Measurements from ENCODE around the gene TMEM40.

Gene TMEM40

GRCh38 chr3:12743583-12743982 is 15.5 kb downstream of the TMEM40 start:
- Histone ChIP-seq H4K5ac (ENCODE audit: low read length) (no peak overlapping the region), H3K4me3 (ENCODE audit: low read length) (no peak overlapping the region), H3K23ac (ENCODE audit: low read length) (no peak overlapping the region), H2AK5ac (ENCODE audit: low read length) (no peak overlapping the region), H3K36me3 (ENCODE audit: control insufficient read depth, insufficient read depth, low read length) (no peaks in the 10 kb centered on the region), H3K79me1 (ENCODE audit: low read length) (no peaks in the 10 kb centered on the region), H2BK120ac (ENCODE audit: low read depth, low read length) (no peak overlapping the region), H2BK15ac (replicated peaks; ENCODE audit: low read depth) (no peak overlapping the region), H3K56ac (ENCODE audit: low read length) (no peak overlapping the region), H3K4ac (ENCODE audit: low read depth, low read length) (no peak overlapping the region), H3K27me3 (ENCODE audit: insufficient read depth, low read length, poor library complexity) (no peaks in the 10 kb centered on the region), H3K27ac (ENCODE audit: low read depth, low read length) (no peak overlapping the region), H4K8ac (ENCODE audit: low read depth, low read length) (no peak overlapping the region), H2BK5ac (ENCODE audit: low read length) (no peak overlapping the region), H3K79me2 (ENCODE audit: control insufficient read depth, insufficient read depth, low read length) (no peaks in the 10 kb centered on the region), H3K18ac (ENCODE audit: low read length) (no peak overlapping the region), H3K4me2 (ENCODE audit: low read length) (no peak overlapping the region), H3K9ac (ENCODE audit: low read length) (no peak overlapping the region), H3K4me1 (ENCODE audit: control insufficient read depth, low read depth, low read length) (no peaks in the 10 kb centered on the region)
- no CpG with 5 or more reads among the region's 11 CpGs for WGBS (ENCODE audit: extremely low coverage, insufficient coverage, low lambda C conversion rate)
- DNase-seq, result no peak

GRCh38 chr3:12742330-12743107 is 16.5 kb downstream of the TMEM40 start:
- Histone ChIP-seq H3K9ac (ENCODE audit: low read length) (no peak overlapping the region), H3K23ac (ENCODE audit: low read length) (no peak overlapping the region), H3K79me2 (ENCODE audit: control insufficient read depth, insufficient read depth, low read length) (no peaks in the 10 kb centered on the region), H2BK5ac (ENCODE audit: low read length) (no peak overlapping the region), H4K8ac (ENCODE audit: low read depth, low read length) (no peak overlapping the region), H3K36me3 (ENCODE audit: control insufficient read depth, insufficient read depth, low read length) (no peaks in the 10 kb centered on the region), H3K27ac (ENCODE audit: low read depth, low read length) (no peak overlapping the region), H4K5ac (ENCODE audit: low read length) (no peak overlapping the region), H2BK120ac (ENCODE audit: low read depth, low read length) (no peak overlapping the region), H3K18ac (ENCODE audit: low read length) (no peak overlapping the region), H3K4me2 (ENCODE audit: low read length) (no peak overlapping the region), H3K4ac (ENCODE audit: low read depth, low read length) (no peak overlapping the region), H3K4me3 (ENCODE audit: low read length) (no peak overlapping the region), H3K4me1 (ENCODE audit: control insufficient read depth, low read depth, low read length) (peaks cover 2% of the 10 kb centered on the region), H3K56ac (ENCODE audit: low read length) (no peak overlapping the region), H2AK5ac (ENCODE audit: low read length) (no peak overlapping the region), H3K27me3 (ENCODE audit: insufficient read depth, low read length, poor library complexity) (no peaks in the 10 kb centered on the region), H2BK15ac (replicated peaks; ENCODE audit: low read depth) (no peak overlapping the region), H3K79me1 (ENCODE audit: low read length) (no peaks in the 10 kb centered on the region)
- no peak for DNase-seq
- no CpG with 5 or more reads among the region's 5 CpGs for WGBS (ENCODE audit: extremely low coverage, insufficient coverage, low lambda C conversion rate)

- Histone ChIP-seq H3K79me2 (ENCODE audit: control insufficient read depth, insufficient read depth, low read length) (no peaks in the 10 kb centered on the region), H3K56ac (ENCODE audit: low read length) (no peak overlapping the region), H3K18ac (ENCODE audit: low read length) (no peak overlapping the region), H3K4me3 (ENCODE audit: low read length) (no peak overlapping the region), H4K5ac (ENCODE audit: low read length) (no peak overlapping the region), H3K9ac (ENCODE audit: low read length) (no peak overlapping the region), H2AK5ac (ENCODE audit: low read length) (no peak overlapping the region), H3K4ac (ENCODE audit: low read depth, low read length) (no peak overlapping the region), H3K36me3 (ENCODE audit: control insufficient read depth, insufficient read depth, low read length) (no peaks in the 10 kb centered on the region), H2BK15ac (replicated peaks; ENCODE audit: low read depth) (no peak overlapping the region), H3K23ac (ENCODE audit: low read length) (no peak overlapping the region), H3K27me3 (ENCODE audit: insufficient read depth, low read length, poor library complexity) (no peaks in the 10 kb centered on the region), H2BK5ac (ENCODE audit: low read length) (no peak overlapping the region), H3K27ac (ENCODE audit: low read depth, low read length) (no peak overlapping the region), H4K8ac (ENCODE audit: low read depth, low read length) (no peak overlapping the region), H3K4me1 (ENCODE audit: control insufficient read depth, low read depth, low read length) (peaks cover 2% of the 10 kb centered on the region), H3K79me1 (ENCODE audit: low read length) (no peaks in the 10 kb centered on the region), H2BK120ac (ENCODE audit: low read depth, low read length) (no peak overlapping the region), H3K4me2 (ENCODE audit: low read length) (no peak overlapping the region)
- no CpG with 5 or more reads among the region's 2 CpGs for WGBS (ENCODE audit: extremely low coverage, insufficient coverage, low lambda C conversion rate)
- DNase-seq, result peak; percentile 74
Measured at GRCh38 chr3:12741209-12741608, 17.9 kb downstream of the TMEM40 start.

- Histone ChIP-seq H2BK5ac (ENCODE audit: low read length) (no peak overlapping the region), H3K18ac (ENCODE audit: low read length) (no peak overlapping the region), H3K56ac (ENCODE audit: low read length) (no peak overlapping the region), H3K4ac (ENCODE audit: low read depth, low read length) (no peak overlapping the region), H3K36me3 (ENCODE audit: control insufficient read depth, insufficient read depth, low read length) (no peaks in the 10 kb centered on the region), H3K23ac (ENCODE audit: low read length) (no peak overlapping the region), H2AK5ac (ENCODE audit: low read length) (no peak overlapping the region), H3K27ac (ENCODE audit: low read depth, low read length) (no peak overlapping the region), H4K8ac (ENCODE audit: low read depth, low read length) (no peak overlapping the region), H2BK120ac (ENCODE audit: low read depth, low read length) (no peak overlapping the region), H3K79me1 (ENCODE audit: low read length) (no peaks in the 10 kb centered on the region), H4K5ac (ENCODE audit: low read length) (no peak overlapping the region), H3K9ac (ENCODE audit: low read length) (no peak overlapping the region), H3K4me1 (ENCODE audit: control insufficient read depth, low read depth, low read length) (peaks cover 2% of the 10 kb centered on the region), H3K27me3 (ENCODE audit: insufficient read depth, low read length, poor library complexity) (no peaks in the 10 kb centered on the region), H3K4me3 (ENCODE audit: low read length) (no peak overlapping the region), H3K79me2 (ENCODE audit: control insufficient read depth, insufficient read depth, low read length) (no peaks in the 10 kb centered on the region), H3K4me2 (ENCODE audit: low read length) (no peak overlapping the region), H2BK15ac (replicated peaks; ENCODE audit: low read depth) (no peak overlapping the region)
- no peak for DNase-seq
- no CpG with 5 or more reads among the region's 6 CpGs for WGBS (ENCODE audit: extremely low coverage, insufficient coverage, low lambda C conversion rate)
Measured at GRCh38 chr3:12737833-12738232, 21.2 kb downstream of the TMEM40 start.

- Histone ChIP-seq H3K36me3 (ENCODE audit: control insufficient read depth, insufficient read depth, low read length) (no peaks in the 10 kb centered on the region), H3K27me3 (ENCODE audit: insufficient read depth, low read length, poor library complexity) (no peaks in the 10 kb centered on the region), H3K18ac (ENCODE audit: low read length) (no peak overlapping the region), H3K4me2 (ENCODE audit: low read length) (no peak overlapping the region), H4K8ac (ENCODE audit: low read depth, low read length) (no peak overlapping the region), H2AK5ac (ENCODE audit: low read length) (no peak overlapping the region), H3K9ac (ENCODE audit: low read length) (no peak overlapping the region), H3K27ac (ENCODE audit: low read depth, low read length) (no peak overlapping the region), H4K5ac (ENCODE audit: low read length) (no peak overlapping the region), H2BK120ac (ENCODE audit: low read depth, low read length) (no peak overlapping the region), H3K4me3 (ENCODE audit: low read length) (no peak overlapping the region), H2BK15ac (replicated peaks; ENCODE audit: low read depth) (no peak overlapping the region), H3K23ac (ENCODE audit: low read length) (no peak overlapping the region), H2BK5ac (ENCODE audit: low read length) (no peak overlapping the region), H3K4ac (ENCODE audit: low read depth, low read length) (no peak overlapping the region), H3K4me1 (ENCODE audit: control insufficient read depth, low read depth, low read length) (peaks cover 2% of the 10 kb centered on the region), H3K79me2 (ENCODE audit: control insufficient read depth, insufficient read depth, low read length) (no peaks in the 10 kb centered on the region), H3K56ac (ENCODE audit: low read length) (peak overlapping the region; percentile 0), H3K79me1 (ENCODE audit: low read length) (no peaks in the 10 kb centered on the region)
- DNase-seq, result no peak
- WGBS (ENCODE audit: extremely low coverage, insufficient coverage, low lambda C conversion rate), result no CpG with 5 or more reads among the region's 2 CpGs
Measured at GRCh38 chr3:12737319-12737718, 21.7 kb downstream of the TMEM40 start.

GRCh38 chr3:12734960-12735359 is 24.1 kb downstream of the TMEM40 start:
- Histone ChIP-seq H3K27me3 (ENCODE audit: insufficient read depth, low read length, poor library complexity) (no peaks in the 10 kb centered on the region), H3K4me1 (ENCODE audit: control insufficient read depth, low read depth, low read length) (peaks cover 2% of the 10 kb centered on the region), H4K8ac (ENCODE audit: low read depth, low read length) (no peak overlapping the region), H2AK5ac (ENCODE audit: low read length) (no peak overlapping the region), H3K23ac (ENCODE audit: low read length) (no peak overlapping the region), H3K36me3 (ENCODE audit: control insufficient read depth, insufficient read depth, low read length) (no peaks in the 10 kb centered on the region), H2BK15ac (replicated peaks; ENCODE audit: low read depth) (no peak overlapping the region), H3K4ac (ENCODE audit: low read depth, low read length) (no peak overlapping the region), H3K4me2 (ENCODE audit: low read length) (no peak overlapping the region), H3K4me3 (ENCODE audit: low read length) (no peak overlapping the region), H2BK5ac (ENCODE audit: low read length) (no peak overlapping the region), H4K5ac (ENCODE audit: low read length) (no peak overlapping the region), H2BK120ac (ENCODE audit: low read depth, low read length) (no peak overlapping the region), H3K79me1 (ENCODE audit: low read length) (no peaks in the 10 kb centered on the region), H3K56ac (ENCODE audit: low read length) (no peak overlapping the region), H3K9ac (ENCODE audit: low read length) (no peak overlapping the region), H3K27ac (ENCODE audit: low read depth, low read length) (no peak overlapping the region), H3K18ac (ENCODE audit: low read length) (no peak overlapping the region), H3K79me2 (ENCODE audit: control insufficient read depth, insufficient read depth, low read length) (no peaks in the 10 kb centered on the region)
- WGBS (ENCODE audit: extremely low coverage, insufficient coverage, low lambda C conversion rate), result no CpG with 5 or more reads among the region's 4 CpGs
- no peak for DNase-seq
